K562 (cell line): ENCODE results near the gene VPS26A. TPM values are rescaled to one million over a fixed set of nuclear protein-coding genes. Genes with fewer than 3 reads are reported as not detected.

Experiments used
- CEBPG ChIP-seq, 3 experiments: fragments of 200-800 bp in 1 of 3; sonication (Bioruptor generic) in 1 of 3; sonication (generic) in 1 of 3; formaldehyde crosslinking in 1 of 3; IDR thresholded peaks in 2 of 3; conservative IDR thresholded peaks in 1 of 3; 2 replicates each; pipeline versions ENCODE4 v1.6.1 to v1.8.0; 2016 to 2022; ENCODE audit warnings: missing compliant biosample characterization in 2 of 3, missing genetic modification characterization in 2 of 3, mild to moderate bottlenecking in 1 of 3, missing genetic modification reagents in 1 of 3
- CHD1 ChIP-seq: fragments of 200-600 bp; sonication (generic); IDR thresholded peaks from one replicate; pipeline ENCODE4 v1.6.1; 2012; ENCODE audit warnings: mild to moderate bottlenecking, moderate library complexity, low read length, inconsistent platforms
- CHD4 ChIP-seq: fragments of 200-600 bp; sonication (generic); IDR thresholded peaks from 3 replicates; pipeline ENCODE4 v1.6.1; 2012; ENCODE audit warnings: low read depth, mild to moderate bottlenecking, mixed read lengths, low read length, inconsistent platforms; ENCODE audit not compliant: insufficient read depth, insufficient replicate concordance, poor library complexity, severe bottlenecking
- ETS2 ChIP-seq: IDR thresholded peaks from 2 replicates; pipeline ENCODE4 v1.6.1; 2016; ENCODE audit warnings: borderline replicate concordance, missing genetic modification characterization, mild to moderate bottlenecking, moderate library complexity, missing compliant biosample characterization; ENCODE audit not compliant: poor library complexity, severe bottlenecking
- ETV5 ChIP-seq: sonication (generic); formaldehyde crosslinking; IDR thresholded peaks from 2 replicates; pipeline ENCODE4 v1.4.0; 2020; ENCODE audit warnings: low read depth, mild to moderate bottlenecking, missing genetic modification reagents
- GATAD2A ChIP-seq: fragments of 450-650 bp; IDR thresholded peaks from 2 replicates; pipeline ENCODE4 v1.6.1; 2017
- GTF2E2 ChIP-seq: fragments of 200-800 bp; sonication (Bioruptor generic); IDR thresholded peaks from 2 replicates; pipeline ENCODE4 v1.6.1; 2016; ENCODE audit warnings: missing genetic modification characterization, missing compliant biosample characterization
- HMBOX1 ChIP-seq: sonication (generic); IDR thresholded peaks from 2 replicates; pipeline ENCODE4 v1.6.1; 2016
- HNRNPK ChIP-seq: fragments of 200-400 bp; formaldehyde crosslinking; IDR thresholded peaks from one replicate; pipeline ENCODE4 v1.6.1; 2018; ENCODE audit warnings: mild to moderate bottlenecking, low read depth, low read length; ENCODE audit not compliant: poor library complexity, severe bottlenecking
- KAT7 ChIP-seq: sonication (generic); formaldehyde crosslinking; IDR thresholded peaks from 2 replicates; pipeline ENCODE4 v1.8.0; 2022; ENCODE audit warnings: missing genetic modification reagents, mild to moderate bottlenecking, borderline replicate concordance
- MED1 ChIP-seq: sonication (generic); formaldehyde crosslinking; IDR thresholded peaks from 2 replicates; pipeline ENCODE4 v1.8.1; 2023; ENCODE audit warnings: missing genetic modification reagents, borderline replicate concordance
- MTA3 ChIP-seq: fragments of 450-650 bp; formaldehyde crosslinking; IDR thresholded peaks from 2 replicates; pipeline ENCODE4 v1.6.1; 2017; ENCODE audit warnings: mild to moderate bottlenecking, borderline replicate concordance
- PATZ1 ChIP-seq: fragments of 250-450 bp; sonication (Bioruptor Pico); IDR thresholded peaks from 2 replicates; pipeline ENCODE4 v1.5.0; 2020; ENCODE audit warnings: mild to moderate bottlenecking, borderline replicate concordance
- POLR3A ChIP-seq: IDR thresholded peaks from 2 replicates; pipeline ENCODE4 v1.6.1; 2011; ENCODE audit warnings: borderline replicate concordance, mild to moderate bottlenecking, moderate library complexity; ENCODE audit not compliant: insufficient read length, insufficient read depth; ENCODE audit errors: extremely low read depth
- TSC22D4 ChIP-seq: fragments of 450-650 bp; IDR thresholded peaks from 2 replicates; pipeline ENCODE4 v1.6.1; 2016; ENCODE audit warnings: missing genetic modification characterization, missing biosample characterization, control low read depth
- ZBTB17 ChIP-seq: fragments of 450-650 bp; formaldehyde crosslinking; IDR thresholded peaks from 2 replicates; pipeline ENCODE4 v1.4.0; 2020; ENCODE audit warnings: mild to moderate bottlenecking
- ZBTB2 ChIP-seq: fragments of 450-650 bp; IDR thresholded peaks from 2 replicates; pipeline ENCODE4 v1.6.1; 2016; ENCODE audit warnings: antibody characterized with exemption
- ZC3H8 ChIP-seq: fragments of 450-650 bp; IDR thresholded peaks from 2 replicates; pipeline ENCODE4 v1.6.1; 2017
- ZNF280A ChIP-seq: fragments of 450-650 bp; IDR thresholded peaks from 2 replicates; pipeline ENCODE4 v1.6.1; 2018; ENCODE audit warnings: mild to moderate bottlenecking, low read depth; ENCODE audit not compliant: partially characterized antibody
- polyA plus RNA-seq, 8 experiments: library from polyadenylated mRNA; depleted of rRNA in 4 of 8; stranded (reverse) in 5 of 8; unstranded in 3 of 8; fragments of >200 nt; fragmentation: Nextera tagmentation in 2 of 8; fragmentation: Illumina TruSeq in 1 of 8; extraction: Ambion mirVana in 2 of 8; extraction: Trizol in 1 of 8; gene quantifications; 2 replicates each; pipeline versions ENCODE4 v1.2.1 to v1.2.3, GENCODE V29; 2011 to 2014; ENCODE audit warnings: inconsistent platforms in 1 of 8, missing spikeins in 1 of 8
- total RNA-seq, 7 experiments: library from RNA; depleted of rRNA in 6 of 7; stranded (reverse); fragments of >200 nt in 6 of 7; fragmentation: Illumina TruSeq in 2 of 7; extraction: Trizol in 2 of 7; gene quantifications; 2 replicates each; pipeline versions ENCODE4 v1.2.1 to v1.2.3, GENCODE V29; 2011 to 2021; ENCODE audit warnings: low replicate concordance in 1 of 7
- TF ChIP-seq, protein P1 (sequence below): fragments of 250-450 bp; sonication (Bioruptor Pico); IDR thresholded peaks from 2 replicates; pipeline ENCODE4 v1.6.1; 2021; ENCODE audit warnings: mild to moderate bottlenecking

The VPS26A gene
- total and polyA plus RNA-seq, 9 of the 15 experiments (the other 6 are each of a cell fraction or from before 2014, with no cell fraction given) = 47.1 to 137 (median 69.3) TPM

- TF ChIP-seq HNRNPK (no peak), GATAD2A (no peak), POLR3A (no peak), MED1 (CRISPR knock-in tag) (no peak), GTF2E2 (tag) (peak; percentile 24; the same call in 1 of the 2 replicates), ETS2 (tag) (no peak), CHD4 (no peak), CHD1 (no peak), ZC3H8 (no peak), HMBOX1 (no peak), KAT7 (CRISPR knock-in tag) (no peak), ZNF280A (no peak), ZBTB17 (CRISPR knock-in tag) (0 out of 2 replicates have a peak, but pooled peaks have one; percentile 46), ZBTB2 (no peak), PATZ1 (no peak), TSC22D4 (tag) (no peak), MTA3 (peak; percentile 93; the same call in 1 of the 2 replicates), ETV5 (CRISPR knock-in tag) (no peak), CEBPG (CRISPR knock-in tag; IDR thresholded peaks at IDR 0.05) (no peak), CEBPG (tag; conservative IDR thresholded peaks at IDR 0.05 in 1 of 2, IDR thresholded peaks at IDR 0.05 in 1 of 2) (peak; percentile 26 to 66; a peak in 2 of 4 replicates)
- TF ChIP-seq, protein P1, sequence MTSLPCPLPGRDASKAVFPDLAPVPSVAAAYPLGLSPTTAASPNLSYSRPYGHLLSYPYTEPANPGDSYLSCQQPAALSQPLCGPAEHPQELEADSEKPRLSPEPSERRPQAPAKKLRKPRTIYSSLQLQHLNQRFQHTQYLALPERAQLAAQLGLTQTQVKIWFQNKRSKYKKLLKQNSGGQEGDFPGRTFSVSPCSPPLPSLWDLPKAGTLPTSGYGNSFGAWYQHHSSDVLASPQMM (CRISPR knock-in tag) = no peak
Measured at GRCh38 chr10:69088801-69089501, 35.0 kb upstream of the VPS26A start (continued).
